Measurements from ENCODE around the gene NAB2. TPM values are rescaled to one million over a fixed set of nuclear protein-coding genes. Genes with fewer than 3 reads are reported as not detected.

NAB2 gene
- total and polyA plus RNA-seq, 2 of the 8 experiments (the other 6 are each of a cell fraction or from before 2014, with no cell fraction given) = 20.9 to 23.5 TPM

DNA sequence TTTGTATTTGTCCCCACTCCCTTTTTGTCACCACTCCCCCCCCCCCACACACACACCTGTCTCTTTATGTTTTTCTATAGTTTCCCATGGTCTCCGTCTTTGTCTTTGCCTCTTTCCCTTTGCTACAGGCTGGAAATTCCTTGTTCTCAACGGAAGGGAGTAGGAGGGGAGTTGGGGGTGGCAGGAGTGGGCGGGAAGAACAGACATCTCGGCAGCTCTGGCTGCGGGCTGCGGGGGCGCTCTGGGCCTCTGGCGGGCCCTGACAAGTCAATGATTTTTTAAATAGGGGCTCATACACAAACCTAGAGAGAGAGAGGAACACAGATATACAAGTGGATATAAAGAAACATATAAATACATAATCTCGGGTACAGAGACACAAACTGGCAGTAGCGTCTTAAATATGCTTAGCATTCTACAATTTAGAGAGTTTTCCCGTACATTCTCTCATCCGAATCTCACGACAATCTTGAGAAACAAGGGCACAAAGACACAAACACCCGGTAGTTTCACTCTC, 2.4 kb upstream of the NAB2 start (continued):
- peak; percentile 41; the same call in 1 of the 2 replicates for TF ChIP-seq TBP (IDR thresholded peaks at IDR 0.05; ENCODE audit: low read depth, low read length)
- TF ChIP-seq CEBPB (IDR thresholded peaks at IDR 0.05; ENCODE audit: low read depth, low read length) = no peak
- TF ChIP-seq, protein P1, sequence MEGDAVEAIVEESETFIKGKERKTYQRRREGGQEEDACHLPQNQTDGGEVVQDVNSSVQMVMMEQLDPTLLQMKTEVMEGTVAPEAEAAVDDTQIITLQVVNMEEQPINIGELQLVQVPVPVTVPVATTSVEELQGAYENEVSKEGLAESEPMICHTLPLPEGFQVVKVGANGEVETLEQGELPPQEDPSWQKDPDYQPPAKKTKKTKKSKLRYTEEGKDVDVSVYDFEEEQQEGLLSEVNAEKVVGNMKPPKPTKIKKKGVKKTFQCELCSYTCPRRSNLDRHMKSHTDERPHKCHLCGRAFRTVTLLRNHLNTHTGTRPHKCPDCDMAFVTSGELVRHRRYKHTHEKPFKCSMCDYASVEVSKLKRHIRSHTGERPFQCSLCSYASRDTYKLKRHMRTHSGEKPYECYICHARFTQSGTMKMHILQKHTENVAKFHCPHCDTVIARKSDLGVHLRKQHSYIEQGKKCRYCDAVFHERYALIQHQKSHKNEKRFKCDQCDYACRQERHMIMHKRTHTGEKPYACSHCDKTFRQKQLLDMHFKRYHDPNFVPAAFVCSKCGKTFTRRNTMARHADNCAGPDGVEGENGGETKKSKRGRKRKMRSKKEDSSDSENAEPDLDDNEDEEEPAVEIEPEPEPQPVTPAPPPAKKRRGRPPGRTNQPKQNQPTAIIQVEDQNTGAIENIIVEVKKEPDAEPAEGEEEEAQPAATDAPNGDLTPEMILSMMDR (IDR thresholded peaks at IDR 0.05; ENCODE audit: control extremely low read depth in 1 of 3, insufficient read depth in 1 of 3, low read depth in 1 of 3, low read length in 3 of 3) = peak in 2 of 3 experiments; percentile 23 to 37; a peak in 2 of 4 replicates
- TF ChIP-seq JUN (IDR thresholded peaks at IDR 0.05; ENCODE audit: low read depth, low read length) = no peak
- no peak for TF ChIP-seq TCF12 (IDR thresholded peaks at IDR 0.05; ENCODE audit: low read depth, low read length)
- TF ChIP-seq ASH2L (IDR thresholded peaks at IDR 0.05; ENCODE audit: low read length) = no peak
- no peak for TF ChIP-seq ATF2 (IDR thresholded peaks at IDR 0.05; ENCODE audit: low read length)
- TF ChIP-seq PHF8 (conservative IDR thresholded peaks at IDR 0.05; ENCODE audit: low read depth, low read length) = no peak
- TF ChIP-seq KDM1A (IDR thresholded peaks at IDR 0.05; ENCODE audit: borderline replicate concordance, low read length) = no peak
